NCI-H128 (cell line): ENCODE results near the gene TMEM184A.

Experiments used
- DNase-seq: peaks from one replicate; lab custom pipeline; 2025; ENCODE audit not compliant: unreplicated experiment; lab: John Stamatoyannopoulos, UW

Gene TMEM184A

GRCh38 chr7:1505731-1506550 is 50.1 kb downstream of the TMEM184A start:
- DNase-seq: no peak

GRCh38 chr7:1503816-1504775 is 51.9 kb downstream of the TMEM184A start, which contains the start of gene INTS1:
Gene INTS1, minus strand, starts transcription at chr7:1504389. Its CDS starts 429 bp downstream, at chr7:1503960.
- peak; percentile 81 for DNase-seq

- DNase-seq: no peak
Measured at GRCh38 chr7:1503390-1503789, 52.6 kb downstream of the TMEM184A start.

GRCh38 chr7:1502845-1503244 is 53.2 kb downstream of the TMEM184A start:
- no peak for DNase-seq

GRCh38 chr7:1501487-1502270 is 54.3 kb downstream of the TMEM184A start:
- DNase-seq: no peak

GRCh38 chr7:1500064-1500807 is 55.8 kb downstream of the TMEM184A start:
- DNase-seq: no peak

GRCh38 chr7:1499367-1500029 is 56.5 kb downstream of the TMEM184A start:
- no peak for DNase-seq

GRCh38 chr7:1498370-1499305 is 57.4 kb downstream of the TMEM184A start:
- no peak for DNase-seq

GRCh38 chr7:1497293-1497927 is 58.6 kb downstream of the TMEM184A start:
- no peak for DNase-seq

GRCh38 chr7:1496531-1497292 is 59.3 kb downstream of the TMEM184A start:
- DNase-seq: no peak

- no peak for DNase-seq
Measured at GRCh38 chr7:1495564-1496242, 60.3 kb downstream of the TMEM184A start.

- no peak for DNase-seq
Measured at GRCh38 chr7:1494866-1495563, 61.0 kb downstream of the TMEM184A start.

GRCh38 chr7:1494447-1494846 is 61.6 kb downstream of the TMEM184A start:
- DNase-seq: no peak

GRCh38 chr7:1493571-1493970 is 62.4 kb downstream of the TMEM184A start:
- no peak for DNase-seq

GRCh38 chr7:1493129-1493528 is 62.9 kb downstream of the TMEM184A start:
- DNase-seq: no peak

- DNase-seq: no peak
Measured at GRCh38 chr7:1492640-1493039, 63.4 kb downstream of the TMEM184A start.
